NT2/D1 (cell line): ENCODE measurements around the gene CFAP74.
A peak's percentile ranks its signal among the peaks of the same experiment; 100 is the strongest.

Experiments
- DNase-seq: peaks from one replicate; pipeline ENCODE4 v3.0.0-alpha.2; 2011; ENCODE audit warnings: low read depth, low spot score
- H3K27me3 ChIP-seq: 2 replicates; pipeline ENCODE4 v1.6.0; 2011; ENCODE audit warnings: mild to moderate bottlenecking; ENCODE audit not compliant: insufficient read length, insufficient read depth
- H3K36me3 ChIP-seq: 2 replicates; pipeline ENCODE4 v1.6.1; 2011; ENCODE audit warnings: mild to moderate bottlenecking, low read length, mixed read lengths; ENCODE audit not compliant: insufficient read depth, insufficient read length
- H3K4me1 ChIP-seq: 2 replicates; pipeline ENCODE4 v1.5.1; 2011; ENCODE audit not compliant: insufficient read depth, insufficient read length
- H3K4me3 ChIP-seq: 2 replicates; pipeline ENCODE4 v1.5.1; 2011; ENCODE audit warnings: low read depth; ENCODE audit not compliant: insufficient read length
- H3K9ac ChIP-seq: 2 replicates; pipeline ENCODE4 v1.6.0; 2011; ENCODE audit warnings: low read depth; ENCODE audit not compliant: insufficient read length
- H3K9me3 ChIP-seq: 2 replicates; pipeline ENCODE4 v1.5.1; 2011; ENCODE audit warnings: mild to moderate bottlenecking, low read length; ENCODE audit not compliant: insufficient read depth
- SUZ12 ChIP-seq: IDR thresholded peaks from 2 replicates; pipeline ENCODE4 v1.6.1; 2011; ENCODE audit not compliant: insufficient read length, insufficient read depth; ENCODE audit errors: extremely low read depth
- YY1 ChIP-seq: IDR thresholded peaks from 2 replicates; pipeline ENCODE4 v1.6.1; 2011; ENCODE audit not compliant: insufficient read length, insufficient read depth
- ZNF274 ChIP-seq: IDR thresholded peaks from 2 replicates; pipeline ENCODE4 v1.6.1; 2011; ENCODE audit warnings: mild to moderate bottlenecking, low read depth, low read length

Gene CFAP74

DNA sequence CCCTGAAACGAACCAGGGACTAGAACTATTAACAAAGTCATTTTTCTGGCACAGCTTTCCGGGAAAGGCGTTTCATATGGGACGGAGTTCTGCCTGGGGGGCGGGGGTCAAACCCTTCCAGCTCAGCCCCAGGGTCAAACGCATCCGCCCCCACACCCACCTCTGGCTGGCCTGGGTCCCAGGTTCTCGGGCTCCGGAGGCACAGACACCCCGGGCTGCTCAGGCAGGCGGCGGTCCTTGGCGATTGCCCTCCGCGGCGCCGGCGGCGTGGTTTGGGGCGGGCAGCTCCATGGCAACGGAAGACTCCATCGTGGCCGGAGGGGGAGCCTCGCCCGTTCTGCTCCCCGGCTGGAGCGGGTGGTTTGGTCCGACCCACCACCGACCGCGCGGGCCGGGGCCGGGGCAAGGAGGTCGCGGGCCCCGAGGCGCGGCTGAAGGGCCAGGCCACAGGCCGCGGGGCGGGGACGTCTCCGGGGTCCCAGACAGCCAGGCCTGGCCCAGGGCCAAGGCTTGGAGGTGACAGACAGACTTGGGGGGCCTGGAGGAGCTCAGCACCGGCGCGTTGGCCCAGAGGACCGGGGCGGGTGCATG lies at the start of gene CFAP74:
CFAP74 (minus strand) TSS at position 246 of the 591 bp plus-strand sequence. CDS start 12,830 bp downstream, outside the sequence.
- H3K9me3 ChIP-seq: no peaks in the 10 kb centered on the region
- peak within 1 kb of the TSS; percentile 24 for H3K4me3 ChIP-seq
- peak; percentile 72 for DNase-seq
- TF ChIP-seq SUZ12: no peak
- no peak for TF ChIP-seq ZNF274
- TF ChIP-seq YY1: no peak
- no peaks in the 10 kb centered on the region for H3K36me3 ChIP-seq
- peak within 1 kb of the TSS; percentile 42 for H3K9ac ChIP-seq
- no peaks in the 10 kb centered on the region for H3K4me1 ChIP-seq
- peaks cover 8% of the 10 kb centered on the region for H3K27me3 ChIP-seq

DNA sequence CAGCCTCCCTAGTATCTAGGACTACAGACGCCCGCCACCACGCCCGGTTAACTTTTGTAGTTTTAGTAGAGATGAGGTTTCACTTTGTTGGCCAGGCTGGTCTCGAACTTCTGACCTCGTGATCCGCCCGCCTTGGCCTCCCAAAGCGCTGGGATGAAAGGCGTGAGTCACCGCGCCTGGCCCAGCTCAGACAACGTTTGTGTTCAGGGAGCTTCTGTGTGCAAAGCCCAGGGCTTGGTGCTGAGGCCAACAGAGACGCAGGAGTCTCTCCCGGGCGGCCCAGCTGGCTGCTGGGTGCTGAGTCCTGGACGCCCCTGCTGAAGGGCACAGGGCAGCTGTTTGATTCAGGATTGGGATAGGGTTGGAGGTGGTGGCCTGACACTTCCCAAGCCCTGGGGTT lies 49.6 kb upstream of the CFAP74 start:
- H3K9ac ChIP-seq: no peak overlapping the region
- H3K36me3 ChIP-seq: peaks cover 13% of the 10 kb centered on the region
- H3K27me3 ChIP-seq: peaks cover 22% of the 10 kb centered on the region
- no peak overlapping the region for H3K4me3 ChIP-seq
- H3K4me1 ChIP-seq: peaks cover 2% of the 10 kb centered on the region
- H3K9me3 ChIP-seq: no peaks in the 10 kb centered on the region
- DNase-seq: no peak
- no peak for TF ChIP-seq YY1

- no peak overlapping the region for H3K9ac ChIP-seq
- no peak overlapping the region for H3K4me3 ChIP-seq
- peaks cover 7% of the 10 kb centered on the region for H3K4me1 ChIP-seq
- no peak for DNase-seq
- H3K27me3 ChIP-seq: peaks cover 25% of the 10 kb centered on the region
- H3K9me3 ChIP-seq: no peaks in the 10 kb centered on the region
- TF ChIP-seq SUZ12 (no peak), ZNF274 (no peak), YY1 (no peak)
- H3K36me3 ChIP-seq: peaks cover 13% of the 10 kb centered on the region
Observed at GRCh38 chr1:2052756-2053155, 49.2 kb upstream of the CFAP74 start.

DNA sequence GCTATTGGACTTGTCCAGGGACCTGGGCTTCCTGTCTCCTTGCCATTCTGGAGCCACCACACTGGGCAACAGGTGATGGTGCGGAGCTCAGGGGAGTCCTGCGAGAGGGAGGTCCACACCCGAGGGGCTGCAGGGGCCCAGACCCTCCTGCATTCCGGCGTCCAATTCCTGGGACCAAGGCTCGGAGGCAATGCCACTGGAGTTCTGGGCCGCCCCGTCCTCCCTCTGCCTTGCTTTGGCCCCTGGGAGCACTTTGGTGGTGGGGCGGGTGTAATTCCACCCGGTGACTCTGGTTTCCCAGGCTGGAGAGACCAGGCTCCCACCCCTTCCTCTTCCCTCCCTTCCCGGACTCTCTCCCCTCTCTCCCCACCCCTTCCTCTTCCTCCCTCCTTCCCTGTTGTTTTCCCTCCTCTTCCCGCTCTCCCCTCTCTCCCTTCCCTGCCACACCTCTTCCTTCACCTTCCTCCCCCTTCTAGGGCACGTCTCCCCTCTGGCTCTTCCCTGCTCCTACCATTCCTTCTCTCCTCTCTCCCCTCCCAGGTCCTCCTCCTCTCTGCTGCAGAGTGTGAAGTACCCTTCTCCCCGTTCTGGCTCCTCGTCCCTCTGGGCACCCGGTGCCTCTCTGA lies 48.6 kb upstream of the CFAP74 start:
- Histone ChIP-seq H3K4me3 (no peak overlapping the region), H3K4me1 (peaks cover 8% of the 10 kb centered on the region), H3K36me3 (peaks cover 12% of the 10 kb centered on the region), H3K9me3 (no peaks in the 10 kb centered on the region), H3K27me3 (peaks cover 25% of the 10 kb centered on the region), H3K9ac (no peak overlapping the region)
- TF ChIP-seq YY1 (no peak), ZNF274 (no peak), SUZ12 (no peak)
- DNase-seq: no peak

DNA sequence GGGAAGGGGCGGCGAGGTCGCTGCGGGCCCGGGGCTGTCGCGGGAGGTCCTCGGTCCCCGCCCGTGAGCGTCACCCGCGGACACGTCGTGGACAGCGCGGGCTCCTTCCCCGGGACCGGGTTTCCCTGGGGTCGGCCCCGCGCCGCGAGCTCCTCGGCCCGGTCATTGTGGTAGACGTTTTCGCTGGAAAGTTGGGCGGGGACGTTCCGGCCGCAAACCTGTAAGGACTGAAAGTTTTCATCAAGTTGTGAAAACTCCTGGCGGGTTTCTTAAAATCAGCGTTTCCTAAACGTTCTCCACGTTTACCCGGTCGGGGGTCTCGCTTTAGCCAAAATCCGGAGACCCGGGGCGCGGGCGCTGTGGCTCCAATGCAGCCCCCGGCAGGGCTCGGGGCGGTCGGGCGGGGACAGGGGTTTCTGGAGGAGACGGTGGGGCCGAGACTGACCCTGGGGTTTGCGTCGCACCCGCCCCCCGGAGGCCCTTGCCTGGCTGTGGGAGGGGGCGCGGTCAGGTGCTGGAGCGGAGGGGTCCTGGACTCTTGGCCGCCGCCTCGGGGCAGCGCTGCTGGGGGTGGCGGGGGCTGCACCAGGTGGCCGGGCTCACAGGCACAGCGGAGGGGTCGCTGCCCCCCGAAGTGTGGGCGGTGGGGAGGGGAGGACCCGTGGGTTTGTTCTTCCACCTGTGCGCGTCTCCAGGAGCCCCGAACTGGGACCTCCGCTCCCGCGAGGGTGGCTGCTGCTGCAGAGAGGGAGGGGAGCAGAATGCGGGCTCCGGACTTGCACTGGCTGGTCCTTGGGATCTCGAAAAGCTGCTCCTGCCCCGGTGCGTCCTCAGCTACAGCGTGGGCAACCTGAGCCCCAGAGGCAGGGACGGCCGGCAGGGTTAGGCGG lies 47.5 kb upstream of the CFAP74 start:
- Histone ChIP-seq H3K9ac (peak overlapping the region; percentile 79), H3K27me3 (peaks cover 25% of the 10 kb centered on the region)

GRCh38 chr1:2050461-2050792 lies 46.8 kb upstream of the CFAP74 start:
- peaks cover 30% of the 10 kb centered on the region for H3K27me3 ChIP-seq
- no peak for TF ChIP-seq SUZ12
- no peak for TF ChIP-seq YY1
- no peak for TF ChIP-seq ZNF274
- H3K36me3 ChIP-seq: peaks cover 2% of the 10 kb centered on the region
- DNase-seq: no peak
- peak overlapping the region; percentile 79 for H3K9ac ChIP-seq
- H3K4me1 ChIP-seq: peaks cover 11% of the 10 kb centered on the region
- no peaks in the 10 kb centered on the region for H3K9me3 ChIP-seq
- peak overlapping the region; percentile 72 for H3K4me3 ChIP-seq

More for the DNA sequence above, 47.5 kb upstream of the CFAP74 start:
- Histone ChIP-seq H3K9me3 (no peaks in the 10 kb centered on the region), H3K4me3 (peak overlapping the region; percentile 72), H3K4me1 (peaks cover 11% of the 10 kb centered on the region), H3K36me3 (peaks cover 8% of the 10 kb centered on the region)
- no peak for DNase-seq
- TF ChIP-seq ZNF274 (no peak), SUZ12 (no peak), YY1 (no peak)

DNA sequence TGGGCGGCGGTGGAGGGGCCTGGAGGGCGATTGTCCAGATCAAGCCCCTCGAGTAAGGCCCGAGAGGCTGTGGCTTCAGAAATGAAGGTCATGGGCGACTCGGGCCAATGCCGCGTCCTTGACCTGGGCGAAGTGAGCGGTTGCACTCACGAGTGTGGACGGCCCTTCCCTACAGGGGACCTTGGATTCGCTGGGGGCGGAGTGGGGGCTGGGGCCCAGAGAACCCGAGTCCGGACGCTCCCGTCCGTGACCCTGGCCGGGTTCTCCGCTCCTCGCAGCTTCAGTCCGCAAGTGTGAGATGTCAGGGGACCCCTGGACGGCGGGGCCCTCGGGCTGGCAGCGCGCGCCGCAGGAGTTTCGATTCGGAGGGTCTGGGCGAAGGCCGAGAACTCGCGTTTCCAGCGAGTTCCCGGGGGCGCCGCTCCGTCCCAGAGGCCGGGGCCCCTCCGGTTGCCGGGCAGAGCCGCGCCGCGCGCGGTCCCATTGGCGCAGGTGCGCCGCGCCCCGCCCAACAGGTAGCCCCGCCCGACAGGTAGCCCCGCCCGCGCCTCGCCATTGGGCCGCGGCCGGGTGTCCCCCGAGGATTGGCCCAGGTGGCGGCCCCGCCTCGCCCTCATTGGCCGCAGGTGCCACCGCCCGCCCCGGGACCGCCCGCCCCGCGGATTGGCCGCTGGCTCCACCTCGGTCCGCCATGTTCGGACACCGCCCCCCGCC lies 46.3 kb upstream of the CFAP74 start, which contains the start of gene PRKCZ:
PRKCZ (plus strand) TSS at position 694 of the 714 bp plus-strand sequence. CDS start 220 bp downstream, outside the sequence.
- H3K27me3 ChIP-seq: peaks cover 36% of the 10 kb centered on the region
- no peak for TF ChIP-seq SUZ12
- TF ChIP-seq ZNF274: no peak
- TF ChIP-seq YY1: no peak
- DNase-seq: peak; percentile 77
- peak within 1 kb of the TSS; percentile 79 for H3K9ac ChIP-seq
- H3K9me3 ChIP-seq: no peaks in the 10 kb centered on the region
- H3K4me1 ChIP-seq: peaks cover 11% of the 10 kb centered on the region
- H3K4me3 ChIP-seq: peak within 1 kb of the TSS; percentile 72
- no peaks in the 10 kb centered on the region for H3K36me3 ChIP-seq
